ENCODE measurements around the gene CFAP91.

CFAP91 gene

GRCh38 chr3:119702530-119703527 is at the start of gene CFAP91:
CFAP91 (plus strand) TSS chr3:119703022; CDS start chr3:119703099, 77 bp downstream.
- DNase-seq: peak; percentile 87

- DNase-seq: no peak
Measured at GRCh38 chr3:119653876-119654275, 48.9 kb upstream of the CFAP91 start.

GRCh38 chr3:119657887-119658702 is 44.7 kb upstream of the CFAP91 start:
- no peak for DNase-seq

DNA sequence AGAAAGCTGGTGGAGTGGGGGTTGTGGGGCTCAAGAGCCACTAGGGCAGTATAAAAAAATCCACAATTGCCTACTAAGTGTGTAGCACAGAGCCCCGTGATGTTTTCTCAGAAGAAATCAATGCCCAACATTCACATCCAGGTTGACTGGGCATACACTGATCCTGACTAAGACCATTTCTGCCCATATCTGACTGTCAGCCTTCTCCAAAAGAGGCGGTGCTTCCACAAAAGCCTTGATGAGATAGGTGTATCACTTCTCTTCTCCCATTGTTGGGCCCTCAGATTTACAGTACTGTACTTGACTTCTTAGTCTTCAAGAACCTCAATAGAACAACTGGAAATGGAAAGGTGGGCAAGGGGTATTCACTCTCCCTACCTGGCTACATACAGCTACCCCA is 43.8 kb upstream of the CFAP91 start:
- no peak for DNase-seq

GRCh38 chr3:119659606-119660291 is 43.1 kb upstream of the CFAP91 start:
- no peak for DNase-seq

DNA sequence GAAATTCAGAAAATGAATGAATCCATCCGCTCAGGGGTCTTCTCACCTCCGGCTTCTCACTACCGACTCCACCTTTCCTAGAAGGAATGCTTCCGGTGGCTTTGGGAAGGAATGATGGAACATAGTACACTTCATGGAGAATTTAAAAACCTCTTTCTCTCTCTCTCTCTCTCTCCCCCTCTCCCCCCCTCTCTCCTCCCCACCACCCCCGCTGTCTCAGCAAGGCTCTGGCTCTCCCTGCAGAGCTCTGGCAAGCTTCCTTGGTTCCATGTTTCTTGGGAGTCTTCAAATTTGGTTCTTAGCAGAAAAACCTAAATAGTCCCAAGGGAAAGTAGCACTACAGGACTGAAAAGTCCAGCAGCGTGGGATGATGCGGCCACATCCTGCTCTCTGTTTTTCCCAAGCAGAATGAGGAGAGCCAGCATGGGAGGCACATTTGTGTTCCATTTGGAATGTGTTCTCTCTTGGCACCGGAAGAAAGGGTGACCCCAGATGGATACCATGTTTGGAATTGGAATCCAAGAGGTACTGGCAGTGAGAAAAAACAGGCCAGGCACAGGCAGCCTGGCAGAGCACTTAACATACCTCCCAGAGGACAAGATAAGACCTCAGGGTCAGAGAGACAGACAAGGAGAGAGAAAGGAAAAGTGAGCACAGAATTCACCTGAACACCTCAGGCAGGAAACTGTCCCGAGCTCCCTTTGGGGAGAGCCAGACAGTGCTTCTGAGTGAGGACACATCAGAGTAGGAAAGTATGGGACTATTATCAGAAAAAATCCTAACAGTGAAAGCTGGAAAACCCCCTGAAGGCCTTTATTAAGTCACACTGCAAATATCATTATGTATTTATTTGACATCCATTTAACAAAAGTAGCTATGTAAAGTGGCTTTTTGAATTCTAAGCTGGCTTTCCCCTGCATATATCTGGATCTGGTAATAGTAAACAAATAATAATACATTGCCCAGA is 42.1 kb upstream of the CFAP91 start, which contains the start of gene POPDC2:
POPDC2 (minus strand) TSS at position 116 of the 967 bp plus-strand sequence. CDS start 166 bp downstream, outside the sequence.
- no peak for DNase-seq

- no peak for DNase-seq
Measured at GRCh38 chr3:119662604-119663373, 40.0 kb upstream of the CFAP91 start.

DNA sequence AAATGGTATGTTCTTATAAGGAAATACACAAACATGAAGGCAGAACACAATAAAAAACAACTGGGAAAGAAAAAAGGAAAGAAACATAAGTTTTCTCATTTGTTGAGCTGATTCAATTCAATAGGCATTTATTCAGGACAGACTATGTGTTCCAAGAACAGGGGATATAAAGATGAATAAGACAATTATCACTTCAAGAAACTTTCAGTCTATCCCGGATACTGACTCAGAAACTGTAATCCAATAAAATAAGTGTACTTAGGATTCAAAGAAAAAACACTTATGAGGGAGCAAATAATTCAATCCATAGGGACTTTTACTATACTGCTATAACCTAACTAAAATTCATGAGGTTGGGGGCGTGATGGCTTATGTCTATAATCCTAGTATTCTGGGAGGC is 38.9 kb upstream of the CFAP91 start:
- DNase-seq: no peak

- DNase-seq: no peak
Measured at GRCh38 chr3:119664370-119664769, 38.5 kb upstream of the CFAP91 start.

GRCh38 chr3:119664850-119665379 is 37.9 kb upstream of the CFAP91 start:
- no peak for DNase-seq

DNA sequence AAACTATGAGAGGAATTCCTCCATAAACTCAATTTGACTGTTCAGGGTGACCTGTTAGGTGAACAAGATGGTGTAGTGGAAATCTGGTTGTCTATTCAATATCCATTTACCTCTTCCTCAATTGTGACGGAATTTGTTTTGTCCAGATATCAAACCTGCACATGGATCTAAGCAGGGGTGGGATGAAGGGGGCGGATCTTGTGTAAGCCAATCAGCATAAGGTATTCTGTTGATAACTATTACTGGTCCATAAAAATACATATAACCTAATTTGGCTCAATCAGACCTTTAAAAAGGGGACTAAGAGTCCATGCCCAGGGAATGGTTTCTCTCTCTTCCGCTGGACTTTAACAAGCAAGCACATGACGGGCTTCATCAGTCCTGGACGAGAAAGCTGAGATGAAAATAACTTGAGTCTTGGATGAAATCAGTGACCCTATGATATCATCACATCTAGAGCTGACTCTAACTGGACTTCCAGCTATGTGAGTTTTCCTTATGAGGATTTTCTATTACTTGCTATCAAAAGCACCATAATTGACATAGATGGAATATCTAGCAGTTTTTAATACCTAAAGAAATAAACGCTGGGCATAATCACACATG is 36.8 kb upstream of the CFAP91 start:
- no peak for DNase-seq

GRCh38 chr3:119669906-119670570 is 32.8 kb upstream of the CFAP91 start:
- no peak for DNase-seq

- DNase-seq: no peak
Measured at GRCh38 chr3:119672776-119673175, 30.0 kb upstream of the CFAP91 start.

DNA sequence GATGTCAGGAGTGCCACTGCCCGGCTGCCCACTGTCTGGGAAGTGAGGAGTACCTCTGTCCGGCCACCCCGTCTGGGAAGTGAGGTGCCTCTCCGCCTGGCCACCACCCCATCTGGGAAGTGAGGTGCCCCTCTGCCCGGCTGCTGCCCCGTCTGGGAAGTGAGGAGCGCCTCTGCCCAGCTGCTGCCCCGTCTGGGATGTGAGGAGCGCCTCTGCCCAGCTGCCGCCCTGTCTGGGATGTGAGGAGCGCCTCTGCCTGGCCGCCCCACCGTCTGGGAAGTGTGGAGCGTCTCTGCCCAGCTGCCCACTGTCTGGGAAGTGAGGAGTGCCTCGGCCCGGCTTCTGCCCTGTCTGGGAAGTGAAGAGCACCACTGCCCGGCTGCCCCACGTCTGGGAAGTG is 28.9 kb upstream of the CFAP91 start:
- DNase-seq: no peak

DNA sequence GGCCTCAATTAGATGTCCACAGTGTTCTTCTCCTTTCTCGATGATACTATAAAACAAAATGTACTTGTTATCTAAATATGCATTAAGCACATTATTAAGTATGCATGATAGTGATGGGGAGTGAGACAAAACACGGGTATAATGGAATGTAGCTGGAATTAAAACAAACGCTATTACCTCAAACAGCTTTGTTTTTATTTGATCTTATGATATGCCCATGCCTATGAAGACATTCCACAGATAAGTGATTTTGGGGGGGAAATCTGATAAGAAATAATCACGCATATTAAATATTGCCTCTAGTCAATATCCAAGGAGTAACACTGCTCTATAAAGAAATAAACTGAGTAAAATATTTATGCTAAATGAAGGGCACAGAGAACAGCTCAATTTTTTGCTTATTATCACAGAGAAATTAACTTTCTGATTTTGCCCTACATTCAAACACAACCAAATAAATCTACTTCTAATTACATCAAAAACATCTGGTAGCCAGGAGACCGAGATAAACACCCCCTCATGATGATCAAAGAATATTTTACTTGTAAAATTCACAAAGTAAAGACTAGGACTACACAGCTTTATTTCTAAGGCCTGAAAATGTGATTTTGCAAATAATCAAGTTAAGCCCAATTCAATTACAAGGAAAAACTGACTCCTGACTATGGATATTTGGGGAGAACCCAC is 27.5 kb upstream of the CFAP91 start:
- no peak for DNase-seq

DNA sequence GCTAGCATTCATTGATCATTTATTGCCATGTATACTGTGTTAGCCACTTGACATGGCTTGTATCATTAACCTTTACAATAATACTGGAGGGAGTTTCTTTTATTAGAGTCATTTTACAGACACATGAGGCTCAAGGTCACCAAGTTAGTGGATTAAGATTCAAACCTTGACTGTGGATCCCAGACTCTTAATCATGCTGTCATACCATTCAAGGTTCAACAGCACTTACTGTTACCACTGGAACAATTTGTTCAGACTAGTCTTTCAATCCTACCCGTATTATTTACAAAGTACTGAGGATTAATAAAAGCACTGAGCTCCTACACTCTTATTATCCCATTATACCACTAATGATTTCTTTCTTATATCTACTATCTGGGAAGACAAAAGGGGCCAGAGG is 26.8 kb upstream of the CFAP91 start:
- DNase-seq: no peak

- peak; percentile 98 for DNase-seq
Measured at GRCh38 chr3:119676771-119677640, 25.8 kb upstream of the CFAP91 start, which contains the start of gene COX17. COX17 (minus strand) TSS chr3:119677406; CDS start chr3:119677310, 96 bp downstream.

- DNase-seq: no peak
Measured at GRCh38 chr3:119677641-119677934, 25.2 kb upstream of the CFAP91 start.

Data from NCI-H1092 (cell line).